CD8-positive, alpha-beta memory T cell (primary cell): ENCODE data around the gene ZNF138. TPM values are rescaled to one million over a fixed set of nuclear protein-coding genes. Genes with fewer than 3 reads are reported as not detected.

Source experiments
- CTCF ChIA-PET: fragments of 350-600 bp; sonication (Branson Sonifier 250); formaldehyde crosslinking; loops from one replicate; lab custom pipeline; 2021; ENCODE audit warnings: antibody characterized with exemption; lab: Charles Lee
- POLR2A ChIA-PET: fragments of 350-600 bp; sonication (Branson Sonifier 250); formaldehyde crosslinking; loops from one replicate; lab custom pipeline; 2021; ENCODE audit warnings: antibody characterized with exemption; lab: Charles Lee
- DNase-seq, 5 donors: peaks; one replicate each; pipeline versions ENCODE4 v3.0.0 to v3.0.0-alpha.2; 2020 to 2022; ENCODE audit warnings: mixed read lengths in 1 of 5
- H3K27ac ChIP-seq: one replicate; pipeline ENCODE4 v1.7.0; 2013; ENCODE audit warnings: low read depth, mild to moderate bottlenecking, low read length, moderate library complexity
- H3K27me3 ChIP-seq: 2 replicates; pipeline ENCODE4 v1.7.0; 2013; ENCODE audit warnings: low read length, mild to moderate bottlenecking; ENCODE audit not compliant: insufficient read depth, poor library complexity, severe bottlenecking
- H3K36me3 ChIP-seq: 2 replicates; pipeline ENCODE4 v1.7.0; 2013; ENCODE audit warnings: mild to moderate bottlenecking, low read length, moderate library complexity; ENCODE audit not compliant: insufficient read depth
- H3K4me1 ChIP-seq: 2 replicates; pipeline ENCODE4 v1.7.0; 2013; ENCODE audit warnings: mild to moderate bottlenecking, low read length, moderate library complexity; ENCODE audit not compliant: insufficient read depth
- H3K4me3 ChIP-seq: 2 replicates; pipeline ENCODE4 v1.7.0; 2013; ENCODE audit warnings: mild to moderate bottlenecking, low read length
- H3K9me3 ChIP-seq: 2 replicates; pipeline ENCODE4 v1.7.0; 2013; ENCODE audit warnings: mild to moderate bottlenecking, low read length
- H3K27ac Mint-ChIP-seq, 8 donors: one replicate each; pipeline ENCODE4 v1.8.0; 2020 to 2021; ENCODE audit warnings: mixed read lengths in 8 of 8, mild to moderate bottlenecking in 6 of 8, inconsistent platforms in 3 of 8, moderate library complexity in 3 of 8
- H3K27me3 Mint-ChIP-seq, 2 donors: one replicate each; pipeline ENCODE4 v1.8.0; 2020 to 2021; ENCODE audit warnings: mixed read lengths in 2 of 2, mild to moderate bottlenecking in 1 of 2, moderate library complexity in 1 of 2
- H3K36me3 Mint-ChIP-seq, 3 donors: one replicate each; pipeline ENCODE4 v1.8.0; 2020 to 2021; ENCODE audit warnings: mixed read lengths in 3 of 3, inconsistent platforms in 1 of 3, mild to moderate bottlenecking in 1 of 3
- H3K4me1 Mint-ChIP-seq, 3 donors: one replicate each; pipeline ENCODE4 v1.8.0; 2020 to 2021; ENCODE audit warnings: mixed read lengths in 3 of 3, inconsistent platforms in 1 of 3, mild to moderate bottlenecking in 1 of 3
- H3K4me3 Mint-ChIP-seq, 7 donors: one replicate each; pipeline ENCODE4 v1.8.0; 2020 to 2021; ENCODE audit warnings: mixed read lengths in 7 of 7, mild to moderate bottlenecking in 6 of 7, moderate library complexity in 4 of 7, inconsistent platforms in 2 of 7
- H3K9me3 Mint-ChIP-seq, 5 donors: one replicate each; pipeline ENCODE4 v1.8.0; 2020 to 2022; ENCODE audit warnings: mixed read lengths in 5 of 5, mild to moderate bottlenecking in 3 of 5, moderate library complexity in 2 of 5, inconsistent platforms in 1 of 5
- polyA plus RNA-seq: library from polyadenylated mRNA; unstranded; fragments of 300-500 nt; fragmentation: Illumina TruSeq; gene quantifications from one replicate; pipeline ENCODE4 v1.2.3, GENCODE V29; 2021
- total RNA-seq, 2 experiments: library from RNA; stranded (reverse); gene quantifications; one replicate each; pipeline ENCODE4 v1.2.3, GENCODE V29; 2021

Gene ZNF138
- total and polyA plus RNA-seq, 3 experiments from 2014 or later: 9.5 to 10.7 (median 10.4) TPM

DNA sequence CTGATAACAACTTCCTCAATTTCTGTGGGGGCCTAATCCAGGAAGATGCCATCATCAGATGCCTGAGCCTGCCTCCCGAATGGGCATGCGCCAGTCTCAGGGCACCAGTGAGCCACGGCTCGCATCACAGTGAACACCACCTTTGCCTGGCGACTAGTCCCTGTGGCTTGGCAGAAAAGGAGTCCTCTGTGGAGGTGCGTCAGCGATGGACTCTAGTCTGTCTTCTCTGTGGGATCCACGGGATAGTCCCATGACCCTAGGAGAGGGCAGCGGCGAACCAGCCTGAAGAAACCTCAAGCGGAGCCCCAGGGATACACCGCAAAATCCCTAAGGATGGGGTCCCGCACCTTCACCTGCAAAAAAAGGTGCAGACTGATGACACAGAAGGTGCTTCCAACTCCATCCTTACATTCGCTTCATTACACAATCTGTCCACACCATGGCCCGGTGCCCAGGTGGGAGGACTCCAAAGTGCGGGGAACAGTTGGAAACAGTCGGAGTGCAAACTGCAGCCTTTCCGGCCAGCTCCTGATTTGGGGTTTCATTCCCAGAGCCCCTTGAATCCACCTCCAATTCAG lies 73.7 kb downstream of the ZNF138 start:
- Mint-ChIP-seq H3K9me3 (peaks cover under 1 to 8% (median 2%) of the 10 kb centered on the region in 5 donors), H3K4me1 (no peaks in the 10 kb centered on the region), H3K4me3 (no peak overlapping the region), H3K27ac (no peak overlapping the region), H3K36me3 (no peaks in the 10 kb centered on the region), H3K27me3 (peaks cover 11 to 12% of the 10 kb centered on the region in 2 donors)
- DNase-seq: no peak
- Histone ChIP-seq H3K36me3 (no peaks in the 10 kb centered on the region), H3K27ac (no peak overlapping the region), H3K4me1 (no peaks in the 10 kb centered on the region), H3K9me3 (no peaks in the 10 kb centered on the region), H3K4me3 (no peak overlapping the region), H3K27me3 (no peaks in the 10 kb centered on the region)
- ChIA-PET CTCF (no interaction called here), POLR2A (no interaction called here)

DNA sequence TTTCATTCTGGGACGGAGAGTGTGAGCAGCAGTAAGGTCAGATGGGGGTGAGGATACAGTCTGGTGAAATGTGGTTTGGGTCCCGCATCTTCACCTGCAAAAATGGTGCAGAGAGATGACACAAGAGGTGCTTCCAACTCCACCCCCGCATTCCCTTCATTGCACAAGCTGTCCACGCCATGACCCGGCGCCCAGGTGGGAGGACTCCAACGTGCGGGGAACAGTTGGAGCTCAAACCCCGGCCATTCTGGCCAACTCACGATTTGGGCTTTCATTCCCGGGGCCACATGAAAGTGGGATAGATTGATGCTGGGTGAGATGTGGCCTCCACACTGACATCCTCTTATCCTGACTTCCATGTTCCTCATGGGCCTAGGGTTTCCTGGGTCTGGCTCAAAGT lies 74.3 kb downstream of the ZNF138 start:
- no peak overlapping the region for H3K4me3 Mint-ChIP-seq
- DNase-seq: no peak
- Histone ChIP-seq H3K36me3 (no peaks in the 10 kb centered on the region), H3K27ac (no peak overlapping the region), H3K9me3 (no peaks in the 10 kb centered on the region), H3K4me3 (no peak overlapping the region), H3K4me1 (no peaks in the 10 kb centered on the region), H3K27me3 (no peaks in the 10 kb centered on the region)
- CTCF ChIA-PET: no interaction called here
- peaks cover 11 to 14% of the 10 kb centered on the region in 2 donors for H3K27me3 Mint-ChIP-seq
- H3K9me3 Mint-ChIP-seq: peaks cover 0 to 8% (median 0%) of the 10 kb centered on the region in 5 donors
- no peaks in the 10 kb centered on the region for H3K36me3 Mint-ChIP-seq
- no peak overlapping the region for H3K27ac Mint-ChIP-seq
- no peaks in the 10 kb centered on the region for H3K4me1 Mint-ChIP-seq
- POLR2A ChIA-PET: no interaction called here

- CTCF ChIA-PET: no interaction called here
- no peaks in the 10 kb centered on the region for H3K4me1 ChIP-seq
- POLR2A ChIA-PET: no interaction called here
- no peak overlapping the region for H3K4me3 Mint-ChIP-seq
- peaks cover 0 to 3% (median 0%) of the 10 kb centered on the region in 5 donors for H3K9me3 Mint-ChIP-seq
- H3K36me3 Mint-ChIP-seq: no peaks in the 10 kb centered on the region
- no peak overlapping the region for H3K27ac Mint-ChIP-seq
- H3K4me3 ChIP-seq: no peak overlapping the region
- no peaks in the 10 kb centered on the region for H3K9me3 ChIP-seq
- H3K36me3 ChIP-seq: no peaks in the 10 kb centered on the region
- no peaks in the 10 kb centered on the region for H3K4me1 Mint-ChIP-seq
- DNase-seq: no peak
- no peak overlapping the region for H3K27ac ChIP-seq
- H3K27me3 ChIP-seq: no peaks in the 10 kb centered on the region
- peaks cover 10 to 18% of the 10 kb centered on the region in 2 donors for H3K27me3 Mint-ChIP-seq
These were observed 75.0 kb downstream of the ZNF138 start for GRCh38 chr7:64869121-64869725.

- no peaks in the 10 kb centered on the region for H3K27me3 ChIP-seq
- H3K36me3 Mint-ChIP-seq: no peaks in the 10 kb centered on the region
- no peaks in the 10 kb centered on the region for H3K9me3 ChIP-seq
- no peaks in the 10 kb centered on the region for H3K4me1 ChIP-seq
- H3K4me3 ChIP-seq: no peak overlapping the region
- peaks cover 12 to 18% of the 10 kb centered on the region in 2 donors for H3K27me3 Mint-ChIP-seq
- CTCF ChIA-PET: no interaction called here
- no peak for DNase-seq
- POLR2A ChIA-PET: no interaction called here
- H3K36me3 ChIP-seq: no peaks in the 10 kb centered on the region
- no peaks in the 10 kb centered on the region for H3K4me1 Mint-ChIP-seq
- H3K9me3 Mint-ChIP-seq: peaks cover 0 to 3% (median 0%) of the 10 kb centered on the region in 5 donors
- H3K27ac Mint-ChIP-seq: no peak overlapping the region
- H3K4me3 Mint-ChIP-seq: no peak overlapping the region
- H3K27ac ChIP-seq: no peak overlapping the region
These were observed 75.8 kb downstream of the ZNF138 start for GRCh38 chr7:64869912-64870562.

DNA sequence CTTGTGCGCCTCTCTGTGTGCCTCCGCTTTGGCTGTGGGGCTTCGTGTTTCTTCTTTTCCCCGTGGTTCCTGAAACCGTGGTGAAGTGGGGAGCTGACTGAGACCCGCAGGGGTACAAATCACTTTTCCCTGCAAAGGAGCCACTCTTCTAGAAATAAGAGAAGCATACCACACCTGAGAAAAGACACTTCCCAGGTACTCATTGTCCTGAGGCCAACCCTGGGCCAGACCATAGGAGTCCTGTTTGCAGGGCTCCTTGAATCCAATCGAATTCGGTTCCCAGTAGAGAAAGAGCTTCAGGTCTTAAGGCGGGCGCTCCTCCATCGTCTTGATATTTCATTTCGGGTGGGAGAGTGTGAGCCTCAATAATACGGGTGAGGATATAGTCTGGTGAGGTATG lies 76.4 kb downstream of the ZNF138 start:
- Mint-ChIP-seq H3K4me3 (no peak overlapping the region), H3K27ac (no peak overlapping the region), H3K27me3 (peaks cover 12 to 18% of the 10 kb centered on the region in 2 donors), H3K36me3 (no peaks in the 10 kb centered on the region), H3K4me1 (no peaks in the 10 kb centered on the region), H3K9me3 (peaks cover 0 to 3% (median 0%) of the 10 kb centered on the region in 5 donors)
- no peaks in the 10 kb centered on the region for H3K9me3 ChIP-seq
- H3K27ac ChIP-seq: no peak overlapping the region
- H3K4me1 ChIP-seq: no peaks in the 10 kb centered on the region
- ChIA-PET POLR2A (no interaction called here), CTCF (no interaction called here)
- H3K4me3 ChIP-seq: no peak overlapping the region
- no peaks in the 10 kb centered on the region for H3K27me3 ChIP-seq
- no peaks in the 10 kb centered on the region for H3K36me3 ChIP-seq
- DNase-seq: no peak

GRCh38 chr7:64871761-64872160 lies 77.5 kb downstream of the ZNF138 start:
- no peaks in the 10 kb centered on the region for H3K4me1 ChIP-seq
- no peaks in the 10 kb centered on the region for H3K27me3 ChIP-seq
- no peak overlapping the region for H3K4me3 ChIP-seq
- no peak for DNase-seq
- ChIA-PET POLR2A (no interaction called here), CTCF (no interaction called here)
- H3K36me3 Mint-ChIP-seq: no peaks in the 10 kb centered on the region
- peaks cover 0 to 3% (median 0%) of the 10 kb centered on the region in 5 donors for H3K9me3 Mint-ChIP-seq
- peak overlapping the region in 1 of 8 donors; percentile 61 for H3K27ac Mint-ChIP-seq
- H3K36me3 ChIP-seq: no peaks in the 10 kb centered on the region
- H3K4me3 Mint-ChIP-seq: no peak overlapping the region
- H3K4me1 Mint-ChIP-seq: no peaks in the 10 kb centered on the region
- no peak overlapping the region for H3K27ac ChIP-seq
- peaks cover 17 to 18% of the 10 kb centered on the region in 2 donors for H3K27me3 Mint-ChIP-seq
- no peaks in the 10 kb centered on the region for H3K9me3 ChIP-seq

- Histone ChIP-seq H3K4me1 (no peaks in the 10 kb centered on the region), H3K4me3 (no peak overlapping the region), H3K9me3 (no peaks in the 10 kb centered on the region), H3K36me3 (no peaks in the 10 kb centered on the region), H3K27ac (no peak overlapping the region), H3K27me3 (no peaks in the 10 kb centered on the region)
- DNase-seq: no peak
- H3K36me3 Mint-ChIP-seq: no peaks in the 10 kb centered on the region
- no peak overlapping the region for H3K4me3 Mint-ChIP-seq
- peaks cover 17 to 23% of the 10 kb centered on the region in 2 donors for H3K27me3 Mint-ChIP-seq
- ChIA-PET CTCF (no interaction called here), POLR2A (no interaction called here)
- H3K4me1 Mint-ChIP-seq: peaks cover under 1 to 7% (median 5%) of the 10 kb centered on the region in 3 donors
- H3K27ac Mint-ChIP-seq: no peak overlapping the region
- H3K9me3 Mint-ChIP-seq: peaks cover 0 to 3% (median 0%) of the 10 kb centered on the region in 5 donors
These were observed 78.3 kb downstream of the ZNF138 start for GRCh38 chr7:64872351-64873154.

- H3K27me3 Mint-ChIP-seq: peaks cover 17 to 28% of the 10 kb centered on the region in 2 donors
- peak overlapping the region in 1 of 8 donors; percentile 17 for H3K27ac Mint-ChIP-seq
- no peaks in the 10 kb centered on the region for H3K9me3 ChIP-seq
- H3K4me3 ChIP-seq: no peak overlapping the region
- peaks cover 0 to 3% (median 0%) of the 10 kb centered on the region in 5 donors for H3K9me3 Mint-ChIP-seq
- ChIA-PET POLR2A (no interaction called here), CTCF (no interaction called here)
- no peaks in the 10 kb centered on the region for H3K27me3 ChIP-seq
- no peaks in the 10 kb centered on the region for H3K4me1 ChIP-seq
- H3K4me1 Mint-ChIP-seq: peaks cover 6 to 13% (median 10%) of the 10 kb centered on the region in 3 donors
- H3K36me3 Mint-ChIP-seq: no peaks in the 10 kb centered on the region
- no peak for DNase-seq
- H3K36me3 ChIP-seq: no peaks in the 10 kb centered on the region
- no peak overlapping the region for H3K27ac ChIP-seq
- H3K4me3 Mint-ChIP-seq: no peak overlapping the region
These were observed 78.9 kb downstream of the ZNF138 start for GRCh38 chr7:64873155-64873500.
